Large intestine (tissue), 3 donors: ENCODE measurements around the gene RHBDL3. TPM values are rescaled to one million over a fixed set of nuclear protein-coding genes. Genes with fewer than 3 reads are reported as not detected.

Experiments
- DNase-seq, 2 donors: peaks; one replicate each; pipeline versions ENCODE4 v3.0.0 to v3.0.0-alpha.2; 2013
- H3K27ac ChIP-seq: one replicate; pipeline ENCODE4 v1.5.1; 2013; ENCODE audit warnings: low read length
- H3K27me3 ChIP-seq: 2 replicates; pipeline ENCODE4 v1.6.1; 2013; ENCODE audit warnings: low read length; ENCODE audit not compliant: control insufficient read depth, insufficient read depth
- H3K36me3 ChIP-seq: 2 replicates; pipeline ENCODE4 v1.6.1; 2013; ENCODE audit warnings: low read length; ENCODE audit not compliant: control insufficient read depth, insufficient read depth
- H3K4me1 ChIP-seq: one replicate; pipeline ENCODE4 v1.6.1; 2013; ENCODE audit warnings: low read length; ENCODE audit not compliant: control insufficient read depth, insufficient read depth
- H3K4me3 ChIP-seq: one replicate; pipeline ENCODE4 v1.5.1; 2013; ENCODE audit warnings: low read length
- H3K9me3 ChIP-seq: one replicate; pipeline ENCODE4 v1.6.1; 2013; ENCODE audit warnings: mild to moderate bottlenecking, low read depth, low read length, moderate library complexity; ENCODE audit not compliant: control insufficient read depth
- WGBS: methylation state at CpG from one replicate; pipeline ENCODE4 v1.1.5; 2013; ENCODE audit warnings: low lambda C conversion rate; ENCODE audit not compliant: insufficient coverage; 5-methylcytosine and 5-hydroxymethylcytosine counted together
- polyA plus RNA-seq: library from polyadenylated mRNA; unstranded; fragments of 120-200 nt; gene quantifications from one replicate; pipeline ENCODE4 v1.2.1, GENCODE V29; 2013

RHBDL3 gene
- polyA plus RNA-seq, 1 donor, result 0.88 TPM

DNA sequence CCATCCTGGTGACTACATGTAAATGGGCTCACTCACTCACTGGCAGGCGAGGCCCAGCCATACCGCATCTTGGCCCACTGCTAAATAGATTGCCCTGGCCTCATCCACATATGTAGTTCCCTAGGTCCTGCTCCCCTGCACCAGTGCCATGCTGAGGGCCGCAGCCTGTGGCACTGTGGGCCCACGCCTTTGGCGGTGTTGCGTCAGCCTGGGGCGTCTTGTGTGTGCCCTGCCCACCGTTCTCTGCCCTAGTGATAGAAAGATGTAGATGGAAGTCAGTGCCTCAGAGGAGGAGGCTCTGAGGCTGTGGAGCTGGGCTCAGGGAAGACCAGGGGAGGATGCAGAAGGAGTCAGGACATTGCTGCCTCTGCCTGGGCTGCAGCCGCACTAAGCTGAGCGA lies 57.4 kb downstream of the RHBDL3 start:
- Histone ChIP-seq H3K4me1 (no peaks in the 10 kb centered on the region), H3K9me3 (no peaks in the 10 kb centered on the region), H3K4me3 (no peak overlapping the region), H3K27ac (no peak overlapping the region), H3K27me3 (no peaks in the 10 kb centered on the region), H3K36me3 (no peaks in the 10 kb centered on the region)
- no peak for DNase-seq
- no CpG with 5 or more reads among the region's 10 CpGs for WGBS

DNA sequence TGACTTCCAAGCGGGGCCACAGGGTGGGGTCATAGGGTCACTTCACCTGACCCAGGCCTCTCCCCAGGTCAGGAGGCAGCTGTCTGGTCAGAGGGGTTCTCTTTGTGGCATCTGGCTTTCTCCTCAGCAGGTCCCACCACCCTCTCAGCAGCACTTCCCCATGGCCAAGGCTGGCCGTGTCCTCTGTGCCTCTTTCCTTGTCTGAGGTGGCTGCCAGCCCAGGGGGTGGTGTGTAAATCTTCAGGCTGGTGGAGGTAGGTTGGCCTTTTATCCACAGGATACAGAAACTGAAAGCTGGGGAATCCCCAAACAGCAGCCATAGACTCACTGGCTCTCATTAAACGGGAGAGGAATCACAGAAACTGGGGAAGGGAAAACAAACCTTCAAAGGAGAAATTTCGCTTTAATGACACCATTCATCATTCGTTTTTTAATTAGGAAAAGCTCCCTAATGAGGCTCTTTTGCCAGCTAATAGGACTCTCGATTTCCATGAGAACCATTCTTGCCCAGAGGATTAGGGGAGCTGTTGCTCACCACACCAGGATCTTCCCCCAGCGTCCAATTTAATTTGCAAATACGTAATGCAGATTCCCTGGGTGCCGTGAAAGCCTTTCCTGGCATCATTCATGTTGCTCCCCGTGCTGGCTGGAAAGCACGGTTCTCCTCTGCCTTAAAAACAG lies 58.3 kb downstream of the RHBDL3 start:
- H3K4me1 ChIP-seq, result no peaks in the 10 kb centered on the region
- no peak overlapping the region for H3K4me3 ChIP-seq
- no peaks in the 10 kb centered on the region for H3K9me3 ChIP-seq
- H3K36me3 ChIP-seq, result no peaks in the 10 kb centered on the region
- peak in 1 of 2 donors; percentile 50 for DNase-seq
- no peaks in the 10 kb centered on the region for H3K27me3 ChIP-seq
- no CpG with 5 or more reads among the region's 11 CpGs for WGBS
- H3K27ac ChIP-seq, result no peak overlapping the region

GRCh38 chr17:32327911-32328310 lies 62.3 kb downstream of the RHBDL3 start:
- H3K4me3 ChIP-seq, result no peak overlapping the region
- WGBS, result no CpG with 5 or more reads among the region's 1 CpG
- H3K27me3 ChIP-seq, result no peaks in the 10 kb centered on the region
- H3K4me1 ChIP-seq, result no peaks in the 10 kb centered on the region
- H3K36me3 ChIP-seq, result peaks cover 2% of the 10 kb centered on the region
- no peaks in the 10 kb centered on the region for H3K9me3 ChIP-seq
- no peak overlapping the region for H3K27ac ChIP-seq
- DNase-seq, result no peak

DNA sequence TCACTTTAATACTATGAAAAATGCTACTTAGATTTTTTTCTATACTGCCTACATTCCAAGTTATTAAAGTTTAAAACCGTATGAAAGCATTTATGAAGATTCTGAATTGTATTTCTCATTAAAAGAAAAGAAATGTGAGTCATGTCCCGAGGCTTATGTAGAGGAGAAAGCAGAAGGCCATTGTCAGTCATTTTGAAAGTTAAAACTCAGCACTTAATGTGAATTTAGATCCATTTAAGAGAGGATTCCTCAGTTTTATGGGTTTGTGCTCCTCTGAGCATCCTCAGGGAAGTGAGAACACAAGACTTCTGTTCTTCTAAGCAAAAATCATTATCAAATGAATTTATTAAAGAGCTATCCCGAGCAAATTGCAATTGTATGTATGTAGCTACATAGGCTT lies 64.5 kb downstream of the RHBDL3 start:
- Histone ChIP-seq H3K27me3 (no peaks in the 10 kb centered on the region), H3K36me3 (peaks cover 8% of the 10 kb centered on the region), H3K27ac (no peak overlapping the region), H3K9me3 (no peaks in the 10 kb centered on the region), H3K4me3 (no peak overlapping the region), H3K4me1 (no peaks in the 10 kb centered on the region)
- DNase-seq, result no peak
- 100% methylated on average over 1 of the region's 3 CpGs for WGBS

DNA sequence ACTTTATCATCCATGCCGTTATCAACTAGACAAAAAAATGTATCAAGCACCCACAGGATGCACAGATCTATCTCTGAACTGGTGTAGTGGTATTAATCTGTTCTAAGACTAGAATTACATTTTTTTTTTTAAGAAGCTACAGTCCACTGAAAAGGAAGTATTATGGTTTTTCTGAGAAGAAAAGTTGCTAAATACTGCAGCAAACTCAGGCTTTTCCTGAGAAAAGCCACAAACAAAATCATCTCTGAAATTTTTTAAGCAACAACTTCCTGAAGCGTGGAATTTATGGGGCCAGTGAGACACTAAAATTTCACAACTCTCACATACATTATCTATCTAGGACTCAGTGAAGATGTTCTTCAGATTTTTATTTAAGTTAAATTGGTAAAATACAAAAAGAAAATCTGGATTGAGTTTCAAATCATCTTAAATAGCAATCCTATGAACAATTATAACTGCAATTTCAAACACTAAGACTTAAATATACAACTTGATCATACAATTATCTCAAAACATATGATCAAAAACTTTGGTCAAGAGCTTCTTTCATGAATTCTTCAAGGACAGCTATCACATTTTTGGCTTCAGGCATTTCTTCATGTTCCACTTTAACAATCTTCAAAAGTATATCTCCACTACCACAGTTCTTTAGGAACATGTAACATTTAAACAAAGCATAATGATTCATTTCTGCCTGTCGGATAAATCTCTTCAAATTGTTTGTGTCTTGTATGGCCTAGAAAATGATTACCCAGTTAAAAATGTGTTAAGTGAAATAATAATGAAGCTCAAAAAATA lies 65.8 kb downstream of the RHBDL3 start:
- Histone ChIP-seq H3K27me3 (no peaks in the 10 kb centered on the region), H3K9me3 (no peaks in the 10 kb centered on the region), H3K4me3 (no peak overlapping the region), H3K27ac (no peak overlapping the region), H3K36me3 (peaks cover 18% of the 10 kb centered on the region), H3K4me1 (no peaks in the 10 kb centered on the region)
- WGBS, result 78% methylated on average over 1 of the region's 3 CpGs
- no peak for DNase-seq

DNA sequence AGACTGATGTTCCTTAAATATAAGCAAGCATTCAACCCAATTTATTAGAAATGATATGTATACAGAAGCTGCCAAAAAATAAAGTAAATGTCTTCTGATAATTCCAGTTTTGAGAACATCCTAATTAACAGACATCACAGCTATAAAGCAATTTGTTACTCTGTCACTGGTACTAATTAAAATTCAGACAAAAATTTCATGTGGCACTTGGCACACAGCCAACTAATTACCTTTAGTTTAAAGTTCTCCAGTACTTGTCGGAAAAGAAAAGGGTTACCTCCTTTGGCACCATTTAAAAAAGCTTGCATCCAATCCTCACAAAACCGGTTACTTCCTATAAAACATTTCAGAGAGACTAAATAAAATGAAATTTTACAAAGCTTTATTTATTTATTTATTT lies 67.6 kb downstream of the RHBDL3 start:
- Histone ChIP-seq H3K36me3 (peaks cover 34% of the 10 kb centered on the region), H3K27me3 (no peaks in the 10 kb centered on the region), H3K27ac (no peak overlapping the region), H3K4me1 (no peaks in the 10 kb centered on the region), H3K9me3 (no peaks in the 10 kb centered on the region), H3K4me3 (no peak overlapping the region)
- no peak for DNase-seq
- WGBS, result 100% methylated on average over 1 of the region's 2 CpGs

- Histone ChIP-seq H3K36me3 (peaks cover 34% of the 10 kb centered on the region), H3K27ac (no peak overlapping the region), H3K4me3 (no peak overlapping the region), H3K9me3 (no peaks in the 10 kb centered on the region), H3K4me1 (no peaks in the 10 kb centered on the region), H3K27me3 (no peaks in the 10 kb centered on the region)
- DNase-seq, result no peak
These were observed 69.4 kb downstream of the RHBDL3 start for GRCh38 chr17:32335046-32335445.

- H3K36me3 ChIP-seq, result peaks cover 34% of the 10 kb centered on the region
- H3K4me3 ChIP-seq, result no peak overlapping the region
- WGBS, result 100% methylated on average over 1 of the region's 4 CpGs
- no peaks in the 10 kb centered on the region for H3K27me3 ChIP-seq
- H3K9me3 ChIP-seq, result no peaks in the 10 kb centered on the region
- no peak overlapping the region for H3K27ac ChIP-seq
- no peak for DNase-seq
- H3K4me1 ChIP-seq, result no peaks in the 10 kb centered on the region
These were observed 70.1 kb downstream of the RHBDL3 start for GRCh38 chr17:32335687-32336086.

DNA sequence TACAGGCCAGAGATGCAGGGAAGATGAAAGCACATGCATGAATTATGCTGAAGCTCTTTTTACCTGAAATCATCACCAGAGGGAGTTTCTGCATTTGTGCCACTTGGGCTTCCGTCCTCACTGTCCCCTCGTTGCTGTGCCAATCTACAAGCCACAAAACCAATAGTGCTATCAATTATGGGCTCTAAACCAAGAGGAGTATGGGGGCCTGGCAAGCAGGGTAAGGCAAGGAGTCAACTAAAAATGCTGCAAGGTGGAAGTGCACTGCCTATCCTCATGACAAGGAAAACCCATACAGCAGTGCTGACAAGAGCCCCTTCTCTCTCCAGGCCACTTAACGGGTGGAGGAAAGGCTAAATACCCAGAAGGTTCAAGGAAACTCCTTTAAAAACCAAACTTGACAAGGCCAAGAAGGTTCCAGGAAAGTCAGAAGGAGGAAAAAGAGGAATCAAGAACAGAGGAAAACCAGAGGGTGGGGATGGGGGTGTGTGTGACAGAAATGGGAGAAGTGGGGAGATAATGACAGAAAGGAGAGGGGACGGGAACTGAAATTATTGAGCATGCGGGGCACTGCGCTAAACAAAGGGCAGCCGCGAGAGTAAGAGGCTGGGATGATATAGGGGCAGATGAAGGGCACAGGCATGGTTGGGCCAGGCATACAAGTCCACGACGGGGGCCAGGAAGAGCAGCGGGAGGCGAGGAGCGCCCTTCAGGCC lies 75.7 kb downstream of the RHBDL3 start:
- Histone ChIP-seq H3K9me3 (no peaks in the 10 kb centered on the region), H3K4me1 (peaks cover 4% of the 10 kb centered on the region), H3K27ac (peak overlapping the region; percentile 76), H3K4me3 (peak overlapping the region; percentile 70), H3K27me3 (no peaks in the 10 kb centered on the region), H3K36me3 (peaks cover 17% of the 10 kb centered on the region)
- no CpG with 5 or more reads among the region's 13 CpGs for WGBS
- DNase-seq, result peak in 1 of 2 donors; percentile 66

DNA sequence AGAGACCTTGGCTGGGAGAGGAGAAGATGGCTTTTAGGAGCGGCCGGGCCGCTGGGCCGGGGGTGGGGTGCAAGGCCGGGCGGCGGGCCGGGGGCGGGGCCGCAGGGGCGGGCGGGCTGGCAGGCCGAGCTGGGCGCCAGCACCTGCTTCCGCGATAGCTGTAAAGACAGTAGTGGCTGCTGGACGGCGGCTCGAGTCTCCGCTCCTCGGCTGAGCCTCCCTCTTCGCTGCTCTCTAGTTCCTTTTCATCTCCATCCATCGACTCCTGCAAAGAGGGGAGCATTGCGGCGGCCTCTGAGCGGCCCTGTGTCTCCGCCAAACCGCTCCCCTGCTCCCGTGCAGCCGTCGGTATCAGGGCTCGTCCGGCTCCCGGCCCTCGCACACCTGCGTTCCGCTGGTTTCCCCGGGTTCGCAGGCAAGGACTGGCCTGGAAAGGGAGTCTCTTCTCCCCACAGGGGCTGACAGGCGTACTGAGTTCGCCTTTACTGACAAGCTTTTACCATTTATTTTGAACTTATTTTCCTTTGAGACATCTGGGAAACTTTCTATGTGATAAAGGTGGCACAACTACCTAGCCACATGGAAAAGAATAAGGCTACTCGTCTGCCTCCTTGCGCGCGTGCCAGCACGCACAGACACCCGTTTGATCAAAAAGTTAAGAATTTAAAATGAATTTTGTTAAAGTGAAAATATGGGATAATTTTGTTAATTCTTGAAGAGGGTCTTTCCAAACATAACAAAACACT lies 76.4 kb downstream of the RHBDL3 start, which contains the start of gene C17orf75:
Gene C17orf75 (minus strand): TSS at position 317 of the 746 bp plus-strand sequence. CDS start 34 bp downstream, at position 283.
- DNase-seq, result peak; percentile 53 to 88
- Histone ChIP-seq H3K9me3 (no peaks in the 10 kb centered on the region), H3K27ac (peak within 1 kb of the TSS; percentile 76), H3K27me3 (no peaks in the 10 kb centered on the region), H3K36me3 (peaks cover 10% of the 10 kb centered on the region), H3K4me3 (peak within 1 kb of the TSS; percentile 70), H3K4me1 (peaks cover 4% of the 10 kb centered on the region)
- WGBS, result 40% methylated on average over 5 of the region's 47 CpGs
